A549 (cell line): ENCODE measurements around the gene GLS. TPM values are rescaled to one million over a fixed set of nuclear protein-coding genes. Genes with fewer than 3 reads are reported as not detected.
"Not testable (repeated sequence)": the region's sequence is repeated elsewhere in the genome, so short reads cannot be mapped to it uniquely, and the experiment has no call there.

ENCODE experiments used
- ATAC-seq, 2 experiments: fragments of 200-7000 bp in 1 of 2; fragments of >200 bp in 1 of 2; cut with Nextera tagmentation in 1 of 2; cut with Tn5 transposase in 1 of 2; 3 replicates each; pipeline versions ENCODE4 v1.8.0 to v1.9.1; 2018 to 2020; ENCODE audit warnings: mild to moderate bottlenecking in 1 of 2, moderate library complexity in 1 of 2
- CTCF ChIA-PET: fragments of 300-600 bp; sonication (Branson Sonifier 250); formaldehyde crosslinking; extraction: SDS; loops from one replicate; lab custom pipeline; 2021; ENCODE audit warnings: antibody characterized with exemption, inconsistent platforms; lab: Yijun Ruan, JAX
- POLR2A ChIA-PET: fragments of 350-600 bp; formaldehyde crosslinking; extraction: SDS; loops from one replicate; lab custom pipeline; 2021; ENCODE audit warnings: antibody characterized with exemption, inconsistent platforms; lab: Yijun Ruan, JAX
- DNase-seq, 2 experiments: peaks; one replicate each; pipeline versions ENCODE4 v3.0.0 to v3.0.0-alpha.2; 2011 to 2016; ENCODE audit warnings: low read depth in 1 of 2, low spot score in 1 of 2
- FAIRE-seq: peaks from 2 replicates; lab custom pipeline; 2011; peaks lifted over from hg19 to GRCh38; lab: Jason Lieb, UNC
- H3K27ac ChIP-seq, 2 experiments: fragments of >200 bp; sonication (Bioruptor Twin); formaldehyde crosslinking; 3 replicates each; pipeline ENCODE4 v1.5.1; 2016 to 2017
- H3K4me1 ChIP-seq: fragments of >200 bp; sonication (Bioruptor Twin); formaldehyde crosslinking; 3 replicates; pipeline ENCODE4 v1.6.1; 2016
- H3K4me2 ChIP-seq: fragments of >200 bp; sonication (Bioruptor Twin); formaldehyde crosslinking; 3 replicates; pipeline ENCODE4 v1.6.1; 2016
- H3K4me3 ChIP-seq: fragments of >200 bp; sonication (Bioruptor Twin); formaldehyde crosslinking; 3 replicates; pipeline ENCODE4 v1.5.1; 2016
- H3K9me3 ChIP-seq: fragments of >200 bp; sonication (Bioruptor Twin); formaldehyde crosslinking; 3 replicates; pipeline ENCODE4 v1.6.1; 2016
- CEBPB ChIP-seq, 2 experiments: fragments of >200 bp in 1 of 2; sonication (Bioruptor Twin) in 1 of 2; formaldehyde crosslinking in 1 of 2; IDR thresholded peaks; 2 replicates each; pipeline ENCODE4 v1.6.1; 2012 to 2016
- CTCF ChIP-seq: fragments of >200 bp; sonication (Bioruptor Twin); formaldehyde crosslinking; IDR thresholded peaks from 3 replicates; pipeline ENCODE4 v1.5.1; 2016
- E2F6 ChIP-seq: IDR thresholded peaks from 2 replicates; pipeline ENCODE4 v1.6.1; 2012; ENCODE audit warnings: low read depth, borderline replicate concordance
- ESRRA ChIP-seq: fragments of 150-350 bp; IDR thresholded peaks from 2 replicates; pipeline ENCODE4 v1.6.1; 2014; ENCODE audit warnings: mild to moderate bottlenecking, low read length, borderline replicate concordance
- FOSL2 ChIP-seq, 2 experiments: fragments of 450-650 bp in 1 of 2; fragments of >200 bp in 1 of 2; sonication (Bioruptor Twin) in 1 of 2; formaldehyde crosslinking; IDR thresholded peaks; 2 replicates each; pipeline versions ENCODE4 v1.5.0 to v1.6.1; 2016 to 2020; ENCODE audit warnings: mild to moderate bottlenecking in 1 of 2, moderate library complexity in 1 of 2
- HES2 ChIP-seq: fragments of >200 bp; sonication (Bioruptor Twin); formaldehyde crosslinking; IDR thresholded peaks from 2 replicates; pipeline ENCODE4 v1.6.1; 2016
- HMGXB4 ChIP-seq: fragments of 250-450 bp; sonication (Bioruptor Pico); IDR thresholded peaks from 2 replicates; pipeline ENCODE4 v1.5.0; 2021; ENCODE audit warnings: mild to moderate bottlenecking, moderate library complexity, borderline replicate concordance
- JUN ChIP-seq, 2 experiments: fragments of >200 bp; sonication (Bioruptor Twin); formaldehyde crosslinking; IDR thresholded peaks; 2 replicates in 1 of 2; 3 replicates in 1 of 2; pipeline ENCODE4 v1.6.1; 2016 to 2017
- JUNB ChIP-seq: fragments of >200 bp; sonication (Bioruptor Twin); formaldehyde crosslinking; IDR thresholded peaks from 2 replicates; pipeline ENCODE4 v1.6.1; 2016
- PBX3 ChIP-seq: IDR thresholded peaks from 2 replicates; pipeline ENCODE4 v1.6.1; 2012
- POLR2A ChIP-seq: IDR thresholded peaks from 2 replicates; pipeline ENCODE4 v1.6.1; 2012; ENCODE audit warnings: mild to moderate bottlenecking, low read length
- RCOR1 ChIP-seq: fragments of 150-350 bp; IDR thresholded peaks from 2 replicates; pipeline ENCODE4 v1.6.1; 2014; ENCODE audit warnings: antibody characterized with exemption, low read length, low read depth
- REST ChIP-seq: fragments of 200-600 bp; sonication (generic); IDR thresholded peaks from 2 replicates; pipeline ENCODE4 v1.6.1; 2016; ENCODE audit warnings: antibody characterized with exemption, mild to moderate bottlenecking, moderate library complexity
- SMC3 ChIP-seq: fragments of >200 bp; sonication (Bioruptor Twin); formaldehyde crosslinking; IDR thresholded peaks from 3 replicates; pipeline ENCODE4 v1.6.1; 2018; ENCODE audit warnings: inconsistent platforms
- TFCP2L1 ChIP-seq: fragments of 250-450 bp; sonication (Bioruptor Pico); IDR thresholded peaks from 2 replicates; pipeline ENCODE4 v1.5.0; 2021; ENCODE audit warnings: mild to moderate bottlenecking
- ZC3H11A ChIP-seq: fragments of 450-650 bp; IDR thresholded peaks from 2 replicates; pipeline ENCODE4 v1.6.1; 2014; ENCODE audit warnings: antibody characterized with exemption, mild to moderate bottlenecking
- ZNF302 ChIP-seq: fragments of 250-450 bp; sonication (Bioruptor Pico); IDR thresholded peaks from 2 replicates; pipeline ENCODE4 v1.9.0; 2021; ENCODE audit warnings: inconsistent platforms, mild to moderate bottlenecking, moderate library complexity
- WGBS: methylation state at CpG from one replicate; pipeline ENCODE4 v1.1.6; 2017; ENCODE audit errors: missing lambda C conversion rate; 5-methylcytosine and 5-hydroxymethylcytosine counted together
- polyA plus RNA-seq, 4 experiments: library from polyadenylated mRNA; depleted of rRNA in 3 of 4; stranded (reverse); fragments of >200 nt; fragmentation: RNase III in 1 of 4; extraction: RNeasy Plus Mini Kit Qiagen cat#74134 plus additional on column Dnase treatment in 1 of 4; gene quantifications; 2 replicates in 3 of 4; 3 replicates in 1 of 4; pipeline ENCODE4 v1.2.3, GENCODE V29; 2011 to 2017

GLS gene
- polyA plus RNA-seq, 2 of the 4 experiments (the other 2 are of a cell fraction) = 269 to 321 TPM

GRCh38 chr2:190882856-190883582 lies 2.4 kb downstream of the GLS start:
- Histone ChIP-seq H3K27ac (peak overlapping the region; percentile 93 to 99), H3K4me1 (peaks cover 44% of the 10 kb centered on the region)
- POLR2A ChIA-PET = interaction anchor here (0.7 to 4.1 kb wide), 2 partner anchors 10 to 24 kb away, joined by 3 to 45 read pairs; no protein-coding TSS in a partner anchor

GRCh38 chr2:190885844-190886243 lies 5.2 kb downstream of the GLS start:
- ATAC-seq, FAIRE-seq, DNase-seq, H3K9me3 ChIP-seq: not testable (repeated sequence)
- peak overlapping the region; percentile 91 for H3K4me2 ChIP-seq
- peaks cover 67% of the 10 kb centered on the region for H3K4me1 ChIP-seq
- ChIA-PET POLR2A (interaction anchor here (0.6 kb wide), 1 partner anchor 565 kb away, joined by 4 read pairs; no protein-coding TSS in a partner anchor), CTCF (interaction anchor here (0.7 to 1.6 kb wide), 2 partner anchors 35 to 50 kb away, joined by 3 to 5 read pairs; no protein-coding TSS in a partner anchor)
- H3K27ac ChIP-seq = peak overlapping the region; percentile 1 to 76; a peak in 3 of 6 replicates
- H3K4me3 ChIP-seq = peak overlapping the region; percentile 98
- WGBS = 52% methylated on average over 6 of the region's 6 CpGs

More at GRCh38 chr2:190882856-190883582, 2.4 kb downstream of the GLS start:
- H3K4me2 ChIP-seq = peak overlapping the region; percentile 91
- TF ChIP-seq JUN (IDR thresholded peaks at IDR 0.05) (0 out of 5 replicates have a peak, but pooled peaks of 1 of the 2 experiments have one; percentile 9), E2F6 (no peak), SMC3 (no peak), PBX3 (no peak), ZC3H11A (no peak)
- DNase-seq = no peak
- H3K4me3 ChIP-seq = peak overlapping the region; percentile 98
- H3K9me3 ChIP-seq = no peaks in the 10 kb centered on the region
- no peak for FAIRE-seq
- CTCF ChIA-PET = interaction anchor here (1.2 kb wide), 2 partner anchors 9 to 101 kb away, joined by 3 read pairs; no protein-coding TSS in a partner anchor
- WGBS = 5% methylated on average over 4 of the region's 4 CpGs
- ATAC-seq = no peak

- CTCF ChIA-PET = interaction anchor here (0.8 to 1.2 kb wide), 3 partner anchors 17 to 37 kb away, joined by 3 to 6 read pairs (median 4); no protein-coding TSS in a partner anchor
- H3K27ac ChIP-seq = peak overlapping the region in 1 of 2 experiments; percentile 3; a peak in 1 of 6 replicates
- no peaks in the 10 kb centered on the region for H3K9me3 ChIP-seq
- peak overlapping the region; percentile 98; the same call in 2 of the 3 replicates for H3K4me3 ChIP-seq
- WGBS = 22% methylated on average over 2 of the region's 2 CpGs
- TF ChIP-seq ESRRA (no peak), E2F6 (no peak), JUNB (peak; percentile 46; the same call in 1 of the 2 replicates), TFCP2L1 (CRISPR knock-in tag) (no peak), ZC3H11A (no peak), POLR2A (no peak), REST (no peak), CTCF (no peak), ZNF302 (CRISPR knock-in tag) (no peak), CEBPB (IDR thresholded peaks at IDR 0.05) (peak; percentile 43 to 63; a peak in 3 of 4 replicates), HES2 (no peak), FOSL2 (IDR thresholded peaks at IDR 0.05) (peak; percentile 49; the same call in 1 of the 2 replicates), FOSL2 (CRISPR knock-in tag; IDR thresholded peaks at IDR 0.05) (peak; percentile 78), RCOR1 (no peak), HMGXB4 (CRISPR knock-in tag) (no peak)
- TF ChIP-seq, all 56 proteins: peak for 3
- peak; percentile 7 to 31 for DNase-seq
- H3K4me2 ChIP-seq = peak overlapping the region; percentile 91
- POLR2A ChIA-PET = interaction anchor here (0.6 to 1.6 kb wide), 2 partner anchors 28 to 49 kb away, joined by 3 to 5 read pairs; no protein-coding TSS in a partner anchor
- peak in 1 of 2 experiments; percentile 14; a peak in 2 of 6 replicates for ATAC-seq
- peaks cover 80% of the 10 kb centered on the region for H3K4me1 ChIP-seq
- no peak for FAIRE-seq
These were observed 6.5 kb downstream of the GLS start for GRCh38 chr2:190887089-190887488.
